Iris pigment epithelial cell (primary cell): ENCODE measurements around the gene DNAJA2.
"Not testable (repeated sequence)": the region's sequence is repeated elsewhere in the genome, so short reads cannot be mapped to it uniquely, and the experiment has no call there.

Experiments
- DNase-seq: peaks from one replicate; pipeline ENCODE4 v3.0.0-alpha.2; 2011; ENCODE audit warnings: low read depth

The DNAJA2 gene

DNA sequence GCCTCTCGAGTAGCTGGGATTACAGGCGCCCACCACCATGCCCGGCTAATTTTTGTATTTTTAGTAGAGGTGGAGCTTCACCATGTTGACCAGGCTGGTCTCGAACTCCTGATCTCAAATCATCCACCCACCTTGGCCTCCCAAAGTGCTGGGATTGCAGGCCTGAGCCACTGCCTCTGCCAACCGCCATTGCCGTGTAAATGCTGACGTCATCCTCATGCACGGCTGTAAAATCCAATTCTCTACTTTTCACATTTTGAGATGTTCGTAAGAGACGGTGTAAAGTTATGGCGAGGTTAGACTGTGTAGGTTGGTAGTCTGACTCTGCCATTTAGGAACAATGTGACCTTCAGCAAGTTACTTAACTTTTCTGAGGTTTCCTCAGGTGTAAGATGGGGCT, 1.7 kb upstream of the DNAJA2 start:
- no peak for DNase-seq

DNA sequence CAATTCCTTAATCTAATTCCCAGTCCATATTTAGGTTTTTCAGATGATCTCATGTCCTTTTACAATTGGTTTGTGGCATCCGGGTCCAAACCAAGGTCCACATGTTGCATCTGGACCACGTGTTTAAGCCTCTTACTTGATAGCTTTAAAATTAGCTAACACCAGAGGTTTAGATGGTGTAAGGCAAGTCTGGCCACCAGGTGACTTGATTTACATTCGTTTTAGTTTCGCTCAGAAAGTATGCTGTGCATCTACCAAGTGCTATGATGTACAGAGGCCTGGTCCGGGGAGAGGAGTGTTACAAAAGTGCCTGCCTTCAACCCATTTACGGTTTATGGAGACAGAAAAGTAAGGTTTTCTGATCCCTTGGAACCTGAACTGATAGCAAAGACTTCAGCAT, 878 bp upstream of the DNAJA2 start:
- DNase-seq: peak; percentile 16

DNA sequence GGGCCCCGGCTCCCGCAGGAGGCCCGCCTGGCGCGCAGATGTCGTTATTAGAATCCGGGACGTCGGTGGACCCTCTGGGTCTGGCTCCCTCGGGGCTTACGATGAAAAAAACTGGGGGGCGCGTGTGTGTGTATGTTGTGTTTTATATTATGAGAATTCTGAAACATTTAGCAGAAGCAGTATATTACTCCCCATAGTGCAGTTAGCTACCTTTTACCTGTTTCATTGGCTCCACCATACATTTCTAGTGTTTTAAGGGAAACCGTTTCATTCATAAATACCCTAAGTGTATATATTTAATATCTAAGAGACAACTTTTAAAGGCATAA, 486 bp upstream of the DNAJA2 start:
- DNase-seq: no peak

DNA sequence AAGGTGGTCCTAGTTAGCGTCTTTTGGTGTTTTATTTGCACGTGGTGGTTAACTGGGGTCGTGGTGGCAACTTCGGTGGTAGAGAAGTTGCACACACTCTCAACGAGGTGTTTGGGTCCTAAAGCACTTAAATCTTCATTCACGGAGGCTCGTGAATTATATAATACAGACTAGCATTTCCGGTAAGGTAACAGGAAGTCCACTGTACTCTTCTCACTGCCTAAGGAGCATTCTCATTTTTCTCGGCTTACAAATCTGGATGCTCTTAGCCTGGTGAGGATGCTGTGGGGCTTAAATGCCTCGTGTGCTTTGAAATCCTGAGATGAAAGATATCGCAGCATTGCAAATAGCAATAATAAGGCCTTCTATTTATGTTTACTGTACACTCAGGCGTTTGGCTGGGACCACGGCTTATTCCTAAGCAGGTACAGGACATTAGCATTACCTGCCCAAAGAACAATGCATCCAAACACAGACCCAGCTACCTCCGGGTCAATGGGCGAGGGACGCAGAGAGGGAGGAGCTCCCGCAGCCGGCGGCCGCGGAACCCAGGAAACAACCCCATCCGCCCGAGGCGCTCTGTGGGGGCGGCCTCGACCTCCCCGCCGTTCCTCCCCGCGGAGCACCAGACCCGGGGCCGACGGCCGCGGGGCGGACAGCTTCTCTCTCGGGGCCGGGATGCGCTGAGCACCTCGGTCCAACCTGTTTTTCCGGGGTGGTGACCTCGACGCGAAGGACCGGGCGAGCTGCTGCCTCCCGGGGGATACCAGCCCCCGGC, 856 bp downstream of the DNAJA2 start:
- peak; percentile 43 for DNase-seq

DNA sequence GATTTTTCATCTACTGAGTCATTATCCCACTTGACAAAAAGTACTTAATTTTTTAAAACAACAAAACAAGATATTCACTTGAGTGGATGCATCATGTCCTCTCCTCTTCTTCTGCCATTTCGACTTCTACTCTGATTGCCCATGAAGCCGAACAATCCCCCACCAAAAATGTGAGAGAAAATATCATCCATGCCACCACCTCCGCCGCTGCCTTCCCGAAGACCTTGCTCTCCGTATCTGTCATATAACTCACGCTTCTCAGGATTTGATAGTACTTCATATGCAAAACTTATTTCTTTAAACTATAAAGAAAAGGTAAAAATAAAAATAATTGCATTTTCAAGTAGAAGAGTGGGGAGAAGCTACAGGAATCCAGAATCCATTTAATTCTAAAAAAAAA, 2.2 kb downstream of the DNAJA2 start:
- DNase-seq: no peak

DNA sequence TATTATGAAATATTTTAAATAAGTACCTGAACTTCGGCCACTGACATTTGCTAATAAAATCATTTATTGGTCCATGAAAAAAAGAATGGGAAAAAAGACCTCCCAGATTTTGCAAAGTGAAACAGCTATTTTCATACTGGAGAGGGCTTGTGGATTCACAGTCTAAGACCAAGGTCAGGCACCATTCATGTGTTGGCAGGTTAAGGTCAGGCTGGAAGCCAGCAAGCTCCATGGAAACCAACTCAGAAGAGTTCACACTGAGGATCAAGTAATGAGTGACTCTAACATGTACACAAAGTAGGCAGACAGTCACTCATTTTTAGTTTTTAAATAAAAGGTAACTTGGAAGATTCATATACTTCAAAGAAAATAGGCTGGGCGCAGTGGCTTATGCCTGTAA, 3.4 kb downstream of the DNAJA2 start:
- DNase-seq: no peak

DNA sequence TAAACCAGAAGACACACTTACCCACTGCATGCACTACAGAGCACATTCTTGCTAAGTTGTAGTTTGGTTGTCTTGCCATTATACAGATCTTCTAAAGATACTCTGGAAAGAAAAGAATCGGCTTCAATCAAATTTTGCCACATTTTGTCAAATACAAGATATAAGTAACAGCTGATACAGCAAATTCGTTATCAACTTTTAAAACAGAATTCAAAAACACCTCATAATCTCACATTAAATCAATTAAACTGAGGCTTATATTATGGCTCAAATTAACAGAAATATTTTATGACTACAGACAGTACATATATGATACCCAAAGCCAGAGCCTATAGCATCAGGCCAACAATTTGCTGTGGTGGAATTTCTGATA, 5.4 kb downstream of the DNAJA2 start:
- no peak for DNase-seq

DNA sequence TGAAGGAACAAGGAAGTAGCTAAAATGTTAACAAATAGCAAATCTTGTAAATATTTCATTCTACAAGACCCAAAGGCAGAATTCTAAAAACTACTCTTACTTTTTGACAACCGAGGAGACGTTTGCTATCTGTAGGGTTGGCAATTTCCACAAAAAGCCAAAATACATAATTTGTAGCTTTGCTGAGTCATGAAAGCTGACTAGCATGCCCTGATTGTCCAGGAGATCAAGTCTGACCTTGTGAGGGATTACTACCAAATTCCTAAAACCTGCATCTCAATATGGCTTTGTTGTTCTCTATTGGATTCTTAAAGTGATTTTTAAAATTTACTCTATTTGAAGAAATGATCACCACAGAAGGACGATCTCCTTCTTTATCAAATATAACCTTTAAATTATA, 10.8 kb downstream of the DNAJA2 start:
- peak; percentile 57 for DNase-seq

DNA sequence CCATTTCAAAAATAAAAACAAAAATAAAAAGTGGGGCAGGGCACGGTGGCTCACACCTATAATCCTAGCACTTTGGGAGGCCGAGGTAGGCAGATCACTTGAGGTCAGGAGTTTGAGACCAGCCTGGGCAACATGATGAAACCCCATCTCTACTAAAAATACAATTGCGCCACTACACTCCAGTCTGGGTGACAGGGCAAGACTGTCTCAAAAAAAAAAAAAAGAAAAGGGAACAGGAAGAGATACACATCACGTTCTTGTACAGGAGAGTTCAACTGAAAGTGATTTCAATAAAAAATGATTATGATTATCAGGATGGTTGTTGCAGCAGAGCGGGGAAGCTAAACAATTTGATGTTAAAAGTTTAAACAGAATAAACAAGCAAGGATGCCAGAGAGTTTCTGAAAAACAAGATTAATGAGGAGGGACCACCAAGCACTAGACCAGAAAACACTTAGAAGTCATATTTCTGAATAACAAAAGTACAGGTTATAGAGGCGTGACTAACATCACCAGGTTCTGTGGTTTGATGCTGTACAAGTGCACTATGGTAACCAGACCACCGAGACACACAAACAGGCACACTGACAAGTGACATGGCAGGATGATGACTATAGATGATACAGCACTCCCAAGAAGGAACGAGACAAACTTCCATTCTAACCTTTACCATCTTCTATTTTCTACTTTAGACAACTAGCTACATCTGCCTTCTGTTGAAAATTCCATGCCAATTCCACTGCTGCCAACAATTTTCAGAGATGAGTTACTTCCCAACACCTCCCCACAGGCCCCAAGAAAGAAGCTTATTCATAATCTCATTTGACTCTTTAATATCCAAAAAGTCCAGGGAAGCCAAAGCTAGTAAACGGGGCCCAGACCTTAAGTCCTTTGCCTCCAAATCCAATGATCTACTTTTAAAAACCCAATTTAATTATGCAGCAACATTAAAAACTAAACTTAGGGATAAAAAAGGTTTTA, 11.8 kb downstream of the DNAJA2 start:
- peak; percentile 21 for DNase-seq

DNA sequence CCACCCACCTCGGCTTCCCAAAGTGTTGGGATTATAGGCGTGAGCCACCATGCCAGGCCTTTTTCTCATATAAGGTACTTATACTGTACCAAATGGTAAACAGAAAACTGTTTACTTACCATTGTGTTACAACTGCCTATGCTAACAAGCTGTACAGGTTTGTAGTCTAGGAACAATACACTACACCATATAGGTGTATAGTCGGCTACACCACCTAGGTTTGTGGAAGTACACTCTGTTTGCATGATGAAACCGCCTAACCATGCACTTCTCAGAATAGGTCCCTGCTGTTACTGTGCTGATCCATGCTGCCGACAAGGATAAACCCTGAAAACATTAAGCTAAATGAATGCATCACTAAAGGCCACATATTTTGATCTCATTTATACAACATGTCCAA, 18.9 kb downstream of the DNAJA2 start:
- DNase-seq: no peak

DNA sequence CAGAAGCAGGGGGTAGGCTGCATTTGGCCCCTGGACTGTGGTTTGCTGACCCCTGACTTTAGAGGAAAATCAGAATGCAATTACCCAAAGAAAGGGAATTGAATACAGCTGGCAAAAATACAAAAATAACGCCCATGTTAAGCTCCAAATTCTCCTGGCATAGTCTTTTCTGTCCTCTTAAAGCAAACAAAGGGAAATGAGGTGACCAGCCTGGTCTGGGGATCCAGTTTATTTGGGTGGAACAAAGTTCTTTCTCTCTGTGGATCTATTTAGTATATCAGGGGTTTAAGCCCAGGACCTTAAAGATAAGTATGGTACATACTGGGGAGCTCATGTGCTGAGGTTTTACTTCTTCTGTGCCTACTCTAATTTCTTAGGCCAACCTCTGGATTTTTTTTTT, 23.5 kb downstream of the DNAJA2 start:
- DNase-seq: no peak

DNA sequence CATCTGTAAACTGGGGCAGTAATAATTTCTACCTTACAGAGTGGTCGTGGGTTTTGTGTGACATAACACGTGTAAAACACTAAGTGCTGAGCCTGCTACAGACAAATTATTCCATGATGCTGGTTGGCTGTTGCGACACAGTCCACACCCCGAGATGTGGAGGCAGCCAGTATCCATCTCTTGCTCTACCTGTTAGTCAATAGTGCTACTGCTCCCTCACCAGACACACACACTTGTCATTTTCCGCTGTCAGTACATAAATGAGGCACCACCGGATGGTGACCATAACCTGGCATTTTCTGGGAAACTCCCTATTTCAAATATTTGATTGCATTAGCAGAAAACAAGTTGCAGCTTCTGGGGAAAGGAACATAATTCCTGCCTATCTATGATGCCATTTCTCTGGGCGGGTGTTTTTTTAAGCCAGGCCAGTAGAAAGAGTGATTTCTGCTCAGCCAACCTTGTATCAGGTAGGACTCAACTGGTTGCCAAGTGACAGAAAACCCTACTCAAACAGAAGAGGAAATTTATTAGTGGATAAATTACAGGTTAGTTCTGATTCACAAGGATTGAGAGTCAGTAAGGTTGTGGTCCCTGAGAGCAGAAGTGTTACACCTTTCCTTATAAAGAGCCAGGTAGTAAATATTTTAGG, 24.1 kb downstream of the DNAJA2 start:
- peak; percentile 26 for DNase-seq

DNA sequence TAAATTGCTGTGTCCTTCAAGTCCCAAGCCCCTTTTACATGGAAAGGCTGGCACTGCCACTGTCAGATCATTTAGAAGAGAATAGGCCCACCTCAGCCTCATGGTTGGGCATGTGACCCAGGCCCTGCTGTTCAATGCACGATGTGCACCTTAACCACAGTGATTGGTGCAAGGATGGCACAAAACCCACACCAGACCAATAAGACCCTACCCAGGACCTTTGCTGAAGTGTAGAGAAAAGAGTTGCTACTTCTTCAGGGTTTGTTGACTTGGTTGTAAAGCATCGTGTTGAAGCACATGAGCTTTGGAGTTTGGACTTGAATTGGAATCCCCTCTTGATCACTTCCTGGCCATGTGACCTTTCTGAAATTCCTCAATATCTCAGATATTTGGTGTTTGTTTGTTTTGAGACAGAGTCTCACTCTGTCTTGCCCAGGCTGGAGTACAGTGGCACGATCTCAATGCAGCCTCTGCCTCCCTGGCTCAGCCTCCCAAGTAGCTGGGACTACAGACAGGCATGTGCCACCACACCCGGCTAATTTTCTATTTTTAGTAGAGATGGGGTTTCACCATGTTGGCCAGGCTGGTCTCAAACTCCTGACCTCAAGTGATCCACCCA, 24.8 kb downstream of the DNAJA2 start:
- DNase-seq: no peak

DNA sequence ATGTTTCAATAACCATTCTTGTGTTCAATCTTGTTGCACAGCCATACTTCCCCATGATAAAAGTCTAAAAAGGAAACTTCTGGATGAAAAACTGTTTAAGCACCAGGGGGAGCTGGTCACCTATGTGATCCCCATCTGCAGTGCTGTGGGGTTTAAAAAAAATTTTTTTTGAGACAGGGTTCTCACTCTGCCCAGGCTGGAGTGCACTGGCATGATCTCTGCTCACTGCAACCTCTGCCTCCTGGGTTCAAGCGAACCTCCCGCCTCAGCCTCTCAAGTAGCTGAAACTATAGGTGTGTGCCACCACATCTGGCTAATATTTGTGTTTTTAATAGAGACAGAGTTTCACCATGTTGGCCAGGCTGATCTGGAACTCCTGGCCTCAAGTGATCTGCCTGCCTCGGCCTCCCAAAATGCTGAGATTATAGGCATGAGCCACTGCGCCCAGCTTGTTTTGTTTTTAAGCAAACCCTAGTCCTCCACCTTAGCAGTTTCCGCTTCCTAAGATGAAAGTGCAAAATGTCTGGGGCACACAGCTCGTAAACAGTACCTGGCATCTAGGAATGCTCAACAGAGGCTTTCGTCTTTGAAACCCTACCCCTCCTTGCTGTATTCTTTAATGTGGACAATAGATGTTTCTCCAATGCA, 25.4 kb downstream of the DNAJA2 start:
- peak; percentile 45 for DNase-seq

DNA sequence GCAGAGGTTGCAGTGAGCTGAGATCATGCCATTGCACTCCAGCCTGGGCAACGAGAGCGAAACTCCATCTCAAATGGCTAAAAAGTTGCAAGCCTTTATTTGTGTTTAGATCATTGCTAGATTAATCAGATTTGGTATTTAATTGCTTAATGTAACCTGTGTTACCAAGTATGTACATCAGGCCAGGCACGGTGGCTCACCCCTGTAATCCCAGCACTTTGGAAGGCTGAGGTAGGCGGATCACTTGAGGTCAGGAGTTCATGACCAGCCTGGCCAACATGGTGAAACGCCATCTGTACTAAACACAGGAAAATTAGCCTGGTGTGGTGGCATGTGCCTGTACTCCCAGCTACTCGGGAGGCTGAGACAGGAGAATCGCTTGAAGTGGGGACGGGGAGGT, 28.8 kb downstream of the DNAJA2 start:
- DNase-seq: not testable (repeated sequence)

DNA sequence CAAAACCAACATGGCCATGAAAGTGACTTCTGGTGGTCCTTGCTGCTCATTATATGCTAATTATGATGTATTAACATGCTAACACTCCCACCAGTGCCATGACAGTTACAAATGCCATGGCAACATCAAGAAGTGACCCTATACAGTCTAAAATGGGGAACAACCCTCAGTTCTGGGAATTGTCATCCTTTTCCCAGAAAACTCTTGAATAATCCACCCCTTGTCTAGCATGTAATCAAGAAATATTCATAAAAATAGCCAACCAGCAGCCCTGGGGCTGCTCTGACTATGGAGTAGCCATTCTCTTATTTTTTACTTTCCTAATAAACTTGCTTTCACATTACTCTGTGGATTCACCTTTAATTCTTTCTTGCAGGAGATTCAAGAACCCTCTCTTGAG, 35.9 kb downstream of the DNAJA2 start:
- DNase-seq: no peak

DNA sequence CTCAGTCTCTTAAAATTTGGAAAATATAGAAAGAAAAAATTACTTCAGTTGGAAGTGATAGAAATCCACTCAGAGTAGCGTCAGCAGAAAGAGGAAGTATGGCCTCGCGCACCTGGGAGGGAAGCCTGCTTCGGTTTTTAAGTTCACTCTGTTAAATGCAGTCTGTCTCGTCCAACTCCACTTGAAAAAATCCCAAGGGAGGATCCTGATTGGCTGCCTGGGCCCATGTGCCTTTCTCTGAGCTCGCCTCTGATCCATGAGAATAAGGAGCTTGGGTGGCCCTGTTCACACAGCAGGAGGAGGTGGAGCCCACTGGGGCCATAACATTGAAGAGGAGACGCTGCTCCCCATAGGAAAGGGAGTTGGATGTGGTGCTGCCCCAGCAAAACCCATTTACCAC, 40.7 kb downstream of the DNAJA2 start:
- no peak for DNase-seq

DNA sequence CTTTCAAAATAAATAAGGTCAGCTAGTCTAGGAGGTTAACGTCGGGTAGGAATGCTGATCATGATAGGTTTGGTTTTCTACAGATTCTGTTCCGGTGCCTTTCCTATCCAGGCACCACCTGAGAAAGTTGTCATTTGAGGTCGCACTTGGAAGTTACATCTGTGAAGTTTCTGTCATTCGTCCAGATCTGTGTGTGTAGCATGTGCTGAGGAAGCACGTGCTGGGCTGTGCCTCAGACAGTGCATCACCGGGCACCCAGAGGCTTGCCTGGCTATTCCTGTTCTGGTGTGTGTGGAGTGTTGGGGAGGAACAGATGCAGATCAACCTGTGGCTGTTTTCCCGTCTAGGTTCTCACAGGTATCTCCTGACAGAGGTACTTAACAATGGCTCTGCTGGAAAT, 42.6 kb downstream of the DNAJA2 start:
- no peak for DNase-seq

DNA sequence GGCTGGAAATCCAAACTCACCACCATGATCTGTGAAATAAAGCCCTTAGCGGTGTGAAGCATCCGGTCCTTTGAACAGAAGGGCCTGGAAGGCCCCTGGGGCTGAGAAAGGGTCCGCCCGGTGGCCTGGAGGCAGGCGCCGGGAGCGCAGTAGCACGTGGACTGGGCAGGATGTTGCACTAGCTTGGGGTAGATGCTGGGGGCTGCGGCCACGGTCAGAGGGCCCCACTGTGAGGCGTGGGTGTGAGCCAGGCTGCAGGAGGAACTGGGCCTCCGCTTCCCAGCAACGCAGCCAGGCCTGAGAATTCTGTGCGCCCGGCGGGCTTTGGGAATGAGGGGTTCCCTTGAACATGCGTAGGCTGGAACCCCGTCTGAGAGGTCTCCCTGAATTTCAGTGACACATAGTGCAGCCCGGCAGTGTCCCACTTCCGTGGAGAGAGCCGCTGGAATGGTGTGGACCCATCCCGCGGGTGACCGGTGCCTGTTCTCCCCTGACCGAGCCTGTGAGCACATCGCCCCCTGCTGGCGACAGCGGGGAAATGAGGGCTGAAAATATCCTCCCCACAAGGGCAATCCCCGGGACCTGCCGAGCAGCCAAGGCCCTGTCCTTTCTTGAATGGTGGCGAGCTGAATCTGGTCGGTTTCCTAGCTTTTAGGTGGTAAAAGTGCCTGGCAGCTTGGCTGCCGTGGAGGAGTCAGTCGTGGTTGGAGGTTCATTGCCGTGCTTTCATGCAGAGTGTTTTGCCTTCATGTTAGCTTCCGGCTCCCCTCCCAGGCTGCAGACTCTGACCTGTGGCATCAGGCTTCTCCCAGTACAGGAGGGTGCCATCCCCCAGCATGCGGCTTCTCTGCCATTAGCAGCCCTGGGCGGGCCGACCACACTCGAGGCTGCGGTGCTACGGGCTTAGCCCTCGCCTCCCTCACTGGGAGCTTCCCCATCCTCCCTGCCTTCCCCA, 43.8 kb downstream of the DNAJA2 start:
- DNase-seq: peak; percentile 55

DNA sequence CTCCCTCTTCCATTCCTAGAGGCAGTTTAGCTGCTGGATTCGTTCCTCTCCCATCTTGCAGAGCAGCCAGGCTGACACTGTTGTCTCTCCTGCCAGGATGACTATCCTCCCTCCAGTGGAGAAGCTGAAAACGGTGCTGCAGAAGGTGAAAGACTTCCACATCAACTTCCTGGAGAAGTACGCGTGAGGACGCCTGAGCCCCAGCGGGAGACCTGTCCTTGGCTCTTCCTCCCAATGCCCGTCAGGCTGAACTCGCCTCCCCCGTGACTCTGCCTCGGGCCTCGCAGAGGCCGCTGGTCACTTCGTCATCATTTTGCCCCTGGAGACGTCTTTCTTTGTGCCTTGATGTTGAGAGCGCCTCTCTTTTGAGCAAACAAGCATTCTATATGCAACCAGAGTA, 44.7 kb downstream of the DNAJA2 start:
- DNase-seq: no peak

DNA sequence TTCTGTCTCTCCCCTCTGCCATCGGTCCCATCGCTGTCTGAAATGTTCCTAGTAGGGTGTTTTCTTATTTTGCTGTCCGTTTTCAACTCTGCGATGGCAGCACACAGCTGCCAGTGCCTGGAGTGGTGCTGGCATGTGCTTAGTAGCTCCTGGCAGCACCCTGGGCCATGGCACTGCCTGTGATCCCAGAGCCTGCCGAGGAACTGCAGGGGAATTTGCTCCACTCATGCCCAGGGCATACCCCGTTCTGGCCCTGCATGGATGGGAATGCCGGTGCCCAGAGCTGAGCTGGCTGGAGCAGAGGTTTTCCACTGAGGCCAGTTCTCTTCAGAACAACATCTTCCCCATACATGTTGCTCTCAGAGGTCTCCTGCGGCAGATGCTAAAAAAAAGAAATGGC, 46.2 kb downstream of the DNAJA2 start:
- no peak for DNase-seq
